ENCODE measurements around the gene GTPBP6.

The GTPBP6 gene

GRCh38 chrX:346034-346813 lies 27.6 kb upstream of the GTPBP6 start:
- DNase-seq (ENCODE audit: extremely low read depth, low read depth) = no peak
- H3K4me3 ChIP-seq (replicated peaks; ENCODE audit: low read depth, low read length) = no peak overlapping the region
- no peak for TF ChIP-seq CTCF (IDR thresholded peaks at IDR 0.05; ENCODE audit: low read depth, low read length, missing control alignments)

GRCh38 chrX:345020-345925 lies 26.7 kb upstream of the GTPBP6 start:
- TF ChIP-seq CTCF (IDR thresholded peaks at IDR 0.05; ENCODE audit: low read depth, low read length, missing control alignments) = no peak
- no peak for DNase-seq (ENCODE audit: extremely low read depth, low read depth)
- no peak overlapping the region for H3K4me3 ChIP-seq (replicated peaks; ENCODE audit: low read depth, low read length)

GRCh38 chrX:344371-344901 lies 25.8 kb upstream of the GTPBP6 start:
- DNase-seq (ENCODE audit: extremely low read depth, low read depth) = no peak
- no peak for TF ChIP-seq CTCF (IDR thresholded peaks at IDR 0.05; ENCODE audit: low read depth, low read length, missing control alignments)
- H3K4me3 ChIP-seq (replicated peaks; ENCODE audit: low read depth, low read length) = no peak overlapping the region

- DNase-seq (ENCODE audit: extremely low read depth, low read depth) = no peak
These were observed 23.0 kb upstream of the GTPBP6 start for GRCh38 chrX:341541-342101.

GRCh38 chrX:340641-341423 lies 22.2 kb upstream of the GTPBP6 start:
- H3K4me3 ChIP-seq (replicated peaks; ENCODE audit: low read depth, low read length) = no peak overlapping the region
- no peak for DNase-seq (ENCODE audit: extremely low read depth, low read depth)
- TF ChIP-seq CTCF (IDR thresholded peaks at IDR 0.05; ENCODE audit: low read depth, low read length, missing control alignments) = no peak

More at GRCh38 chrX:341541-342101, 23.0 kb upstream of the GTPBP6 start:
- no peak overlapping the region for H3K4me3 ChIP-seq (replicated peaks; ENCODE audit: low read depth, low read length)
- no peak for TF ChIP-seq CTCF (IDR thresholded peaks at IDR 0.05; ENCODE audit: low read depth, low read length, missing control alignments)

- TF ChIP-seq CTCF (IDR thresholded peaks at IDR 0.05; ENCODE audit: low read depth, low read length, missing control alignments) = no peak
- DNase-seq (ENCODE audit: extremely low read depth, low read depth) = no peak
- H3K4me3 ChIP-seq (replicated peaks; ENCODE audit: low read depth, low read length) = no peak overlapping the region
These were observed 21.5 kb upstream of the GTPBP6 start for GRCh38 chrX:340121-340520.
